H1 (cell line): ENCODE results near the gene STX10. TPM values are rescaled to one million over a fixed set of nuclear protein-coding genes. Genes with fewer than 3 reads are reported as not detected.

Experiments used
- ATF3 ChIP-seq: IDR thresholded peaks from 2 replicates; pipeline ENCODE4 v1.6.1; 2011; ENCODE audit warnings: low read depth, mild to moderate bottlenecking, low read length; ENCODE audit not compliant: insufficient read depth
- BACH1 ChIP-seq: IDR thresholded peaks from 2 replicates; pipeline ENCODE4 v1.6.1; 2012; ENCODE audit warnings: low read length, improper control_type of control experiment
- CBX8 ChIP-seq: fragments of 300-800, 300-1000 bp; sonication (generic); IDR thresholded peaks from 2 replicates; pipeline ENCODE4 v1.7.1; 2016; ENCODE audit warnings: low read depth, low read length, borderline replicate concordance
- EP300 ChIP-seq, 2 experiments: IDR thresholded peaks; 1 replicate in 1 of 2; 2 replicates in 1 of 2; pipeline ENCODE4 v1.6.1; 2011 to 2012; ENCODE audit warnings: low read depth in 2 of 2, low read length in 2 of 2, mild to moderate bottlenecking in 2 of 2, borderline replicate concordance in 1 of 2, inconsistent platforms in 1 of 2, moderate library complexity in 1 of 2
- EZH2 ChIP-seq: fragments of 200-600 bp; sonication (generic); IDR thresholded peaks from 2 replicates; pipeline ENCODE4 v1.7.1; 2012; ENCODE audit warnings: low read depth, mild to moderate bottlenecking, moderate library complexity, low read length, inconsistent platforms; ENCODE audit not compliant: severe bottlenecking
- GTF2F1 ChIP-seq: IDR thresholded peaks from 2 replicates; pipeline ENCODE4 v1.6.1; 2012; ENCODE audit warnings: low read depth, low read length, improper control_type of control experiment, borderline replicate concordance
- HDAC2 ChIP-seq, 2 experiments: fragments of 300-600 bp in 1 of 2; sonication (generic) in 1 of 2; IDR thresholded peaks; 2 replicates each; pipeline ENCODE4 v1.6.1; 2011 to 2012; ENCODE audit warnings: low read depth in 2 of 2, low read length in 2 of 2, mild to moderate bottlenecking in 2 of 2, moderate library complexity in 2 of 2, borderline replicate concordance in 1 of 2, inconsistent platforms in 1 of 2
- JUND ChIP-seq: IDR thresholded peaks from 2 replicates; pipeline ENCODE4 v1.6.1; 2011; ENCODE audit warnings: mild to moderate bottlenecking, improper control_type of control experiment, low read length
- KDM5A ChIP-seq: fragments of 200-600 bp; IDR thresholded peaks from 2 replicates; pipeline ENCODE4 v1.7.1; 2012; ENCODE audit warnings: mild to moderate bottlenecking, low read length, inconsistent platforms, mixed read lengths
- POLR2A ChIP-seq, 2 experiments: IDR thresholded peaks; 1 replicate in 1 of 2; 2 replicates in 1 of 2; pipeline ENCODE4 v1.6.1; 2011; ENCODE audit warnings: low read depth in 2 of 2, low read length in 2 of 2, mild to moderate bottlenecking in 2 of 2; ENCODE audit errors: control extremely low read depth in 1 of 2
- POLR2AphosphoS5 ChIP-seq: IDR thresholded peaks from 2 replicates; pipeline ENCODE4 v1.6.1; 2011; ENCODE audit warnings: low read depth, low read length
- POU5F1 ChIP-seq: IDR thresholded peaks from 2 replicates; pipeline ENCODE4 v1.6.1; 2011; ENCODE audit warnings: low read depth, mild to moderate bottlenecking, low read length, moderate library complexity
- RAD21 ChIP-seq, 2 experiments: IDR thresholded peaks in 1 of 2; conservative IDR thresholded peaks in 1 of 2; 2 replicates each; pipeline ENCODE4 v1.6.1; 2011; ENCODE audit warnings: low read depth in 2 of 2, low read length in 2 of 2, improper control_type of control experiment in 1 of 2, inconsistent platforms in 1 of 2, mild to moderate bottlenecking in 1 of 2, moderate library complexity in 1 of 2
- RBBP5 ChIP-seq: IDR thresholded peaks from 2 replicates; pipeline ENCODE4 v1.7.1; 2012; ENCODE audit warnings: low read depth, mild to moderate bottlenecking, inconsistent platforms, low read length, moderate library complexity, borderline replicate concordance
- SAP30 ChIP-seq: fragments of 300-600 bp; sonication (generic); IDR thresholded peaks from 2 replicates; pipeline ENCODE4 v1.7.1; 2012; ENCODE audit warnings: low read length, moderate library complexity, mild to moderate bottlenecking, inconsistent platforms; ENCODE audit not compliant: insufficient read depth, insufficient replicate concordance
- SIN3A ChIP-seq, 2 experiments: IDR thresholded peaks in 1 of 2; conservative IDR thresholded peaks in 1 of 2; 2 replicates each; pipeline ENCODE4 v1.6.1; 2011 to 2012; ENCODE audit warnings: low read length in 2 of 2, improper control_type of control experiment in 1 of 2, low read depth in 1 of 2, mild to moderate bottlenecking in 1 of 2
- SIRT6 ChIP-seq: IDR thresholded peaks from one replicate; pipeline ENCODE4 v1.7.1; 2012; ENCODE audit warnings: low read length, inconsistent platforms
- SIX5 ChIP-seq: IDR thresholded peaks from 2 replicates; pipeline ENCODE4 v1.6.1; 2011; ENCODE audit warnings: mild to moderate bottlenecking, low read depth, low read length
- SP1 ChIP-seq: IDR thresholded peaks from 2 replicates; pipeline ENCODE4 v1.6.1; 2011; ENCODE audit warnings: low read depth, low read length
- SRF ChIP-seq: IDR thresholded peaks from 2 replicates; pipeline ENCODE4 v1.6.1; 2011; ENCODE audit warnings: mild to moderate bottlenecking, low read depth, low read length, moderate library complexity
- TAF1 ChIP-seq: IDR thresholded peaks from 2 replicates; pipeline ENCODE4 v1.6.1; 2011; ENCODE audit warnings: mild to moderate bottlenecking, low read depth, low read length
- polyA plus RNA-seq, 7 experiments: library from polyadenylated mRNA; depleted of rRNA in 3 of 7; stranded (reverse) in 5 of 7; unstranded in 2 of 7; fragments of >200 nt in 5 of 7; fragments of 200-250 nt in 2 of 7; gene quantifications; 1 replicate in 5 of 7; 2 replicates in 1 of 7; 4 replicates in 1 of 7; pipeline versions ENCODE4 v1.2.1 to v1.2.3, GENCODE V29; 2011 to 2013; ENCODE audit warnings: missing spikeins in 2 of 7, mixed read lengths in 2 of 7
- total RNA-seq: library from RNA; stranded (reverse); fragmentation: NEBNext Ultra II Directional; extraction: Animal tissue kit (Norgen Biotek cat#: 25700); gene quantifications from 2 replicates; pipeline ENCODE4 v1.2.1, GENCODE V29; 2021
- TF ChIP-seq, protein P1 (sequence below): IDR thresholded peaks from 2 replicates; pipeline ENCODE4 v1.6.1; 2012; ENCODE audit warnings: inconsistent platforms

The STX10 gene
- total and polyA plus RNA-seq, 2 of the 8 experiments (the other 6 are each of a cell fraction or from before 2014, with no cell fraction given) = 53.0 to 80.1 TPM

DNA sequence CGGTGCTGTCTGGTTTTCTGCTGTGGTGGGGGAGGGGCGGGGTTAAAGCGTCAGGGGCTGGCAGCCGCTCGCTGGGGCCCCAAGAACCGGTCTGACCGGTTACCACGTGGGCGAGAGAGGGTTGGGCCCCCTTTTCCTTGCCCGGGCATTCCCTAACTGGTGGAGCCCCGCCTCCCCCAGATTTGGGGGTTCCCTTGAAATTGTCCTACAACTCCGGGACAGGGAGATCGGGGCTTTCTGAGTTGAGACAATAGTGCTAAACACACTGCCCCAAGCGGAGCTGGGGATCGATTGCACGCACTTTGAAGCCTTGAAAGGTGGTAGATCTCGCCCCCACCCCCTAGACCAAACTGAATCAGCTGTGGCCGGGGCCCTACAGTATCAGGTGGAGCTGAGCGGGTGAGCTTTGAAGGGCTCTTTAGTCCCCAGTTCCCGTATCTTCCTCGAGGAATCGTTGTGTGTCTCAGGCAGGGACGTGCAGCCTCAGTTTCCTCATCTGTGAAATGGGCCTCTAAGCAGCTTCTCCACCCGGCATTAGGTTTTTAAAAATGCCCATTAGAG is 4.8 kb upstream of the STX10 start (continued):
- TF ChIP-seq POU5F1 (no peak), SIRT6 (peak; percentile 64), POLR2A (IDR thresholded peaks at IDR 0.05; ENCODE audit: control extremely low read depth in 1 of 2, low read depth in 2 of 2, low read length in 2 of 2) (peak; percentile 66 to 94), SRF (0 out of 2 replicates have a peak, but pooled peaks have one; percentile 8), SIX5 (no peak), JUND (no peak), HDAC2 (IDR thresholded peaks at IDR 0.05; ENCODE audit: borderline replicate concordance in 1 of 2, low read depth in 2 of 2, low read length in 2 of 2) (peak in 1 of 2 experiments; percentile 96; a peak in 2 of 4 replicates), EP300 (IDR thresholded peaks at IDR 0.05; ENCODE audit: borderline replicate concordance in 1 of 2, low read depth in 2 of 2, low read length in 2 of 2) (peak in 1 of 2 experiments; percentile 81; a peak in 1 of 3 replicates), RAD21 (IDR thresholded peaks at IDR 0.05 in 1 of 2, conservative IDR thresholded peaks at IDR 0.05 in 1 of 2; ENCODE audit: low read depth in 2 of 2, low read length in 2 of 2) (no peak; a peak in 1 of 4 replicates), GTF2F1 (no peak), SAP30 (no peak), EZH2 (no peak), KDM5A (no peak), CBX8 (no peak), BACH1 (no peak), RBBP5 (0 out of 2 replicates have a peak, but pooled peaks have one; percentile 41), POLR2AphosphoS5 (peak; percentile 85), SIN3A (conservative IDR thresholded peaks at IDR 0.05 in 1 of 2, IDR thresholded peaks at IDR 0.05 in 1 of 2; ENCODE audit: low read depth in 1 of 2, low read length in 2 of 2) (peak; percentile 75 to 86; a peak in 2 of 4 replicates), TAF1 (peak; percentile 60), ATF3 (no peak), SP1 (peak; percentile 94)
- TF ChIP-seq, protein P1, sequence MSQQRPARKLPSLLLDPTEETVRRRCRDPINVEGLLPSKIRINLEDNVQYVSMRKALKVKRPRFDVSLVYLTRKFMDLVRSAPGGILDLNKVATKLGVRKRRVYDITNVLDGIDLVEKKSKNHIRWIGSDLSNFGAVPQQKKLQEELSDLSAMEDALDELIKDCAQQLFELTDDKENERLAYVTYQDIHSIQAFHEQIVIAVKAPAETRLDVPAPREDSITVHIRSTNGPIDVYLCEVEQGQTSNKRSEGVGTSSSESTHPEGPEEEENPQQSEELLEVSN = peak; percentile 58
